ENCODE measurements around the gene SASH3.

GRCh38 chrX:129843459-129844306 is 63.9 kb downstream of the SASH3 start, which contains the start of gene ZDHHC9:
- TF ChIP-seq CTCF (IDR thresholded peaks at IDR 0.05; ENCODE audit: borderline replicate concordance, extremely low read depth, low read length, poor library complexity, severe bottlenecking): no peak
- TF ChIP-seq EZH2 (IDR thresholded peaks at IDR 0.05; ENCODE audit: borderline replicate concordance, low read depth, low read length, severe bottlenecking): no peak

Measured in DND-41 (cell line).